ENCODE measurements around the gene FGR.

FGR gene

DNA sequence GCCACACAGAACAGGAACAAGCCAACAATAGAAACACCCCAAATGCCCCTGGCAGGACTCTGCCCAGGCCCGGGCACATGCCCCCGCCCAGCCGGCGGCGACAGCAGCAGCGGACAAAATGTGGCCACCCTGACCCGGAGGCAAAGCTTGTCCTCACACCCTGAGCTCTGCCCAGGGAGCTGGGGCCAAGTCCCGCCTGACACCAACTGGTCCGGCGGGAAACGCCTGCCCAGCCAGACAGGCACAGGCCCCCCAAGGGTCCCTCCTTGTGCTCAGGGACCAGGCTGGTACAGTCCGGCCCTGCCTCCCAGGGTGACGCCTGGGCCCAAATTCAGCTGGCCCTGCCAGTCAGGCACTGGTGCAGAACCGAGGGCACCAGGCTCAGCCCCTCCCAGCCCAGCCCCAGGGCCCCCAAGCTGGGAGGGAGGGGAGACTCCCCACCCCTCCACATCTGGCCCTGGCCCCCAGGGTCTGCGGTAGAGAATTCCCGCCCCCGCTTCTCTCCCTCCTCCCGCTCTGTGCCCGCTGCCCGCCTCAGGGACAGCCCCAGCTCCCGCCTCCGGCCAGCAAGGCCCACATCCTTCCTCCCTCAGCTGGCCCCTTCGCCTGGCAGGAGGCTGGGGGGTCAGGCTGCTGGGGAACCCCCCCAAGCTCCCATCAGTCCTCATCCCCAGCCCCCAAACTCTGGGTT lies 33.1 kb downstream of the FGR start:
- DNase-seq (ENCODE audit: low read depth in 2 of 2) = no peak

DNA sequence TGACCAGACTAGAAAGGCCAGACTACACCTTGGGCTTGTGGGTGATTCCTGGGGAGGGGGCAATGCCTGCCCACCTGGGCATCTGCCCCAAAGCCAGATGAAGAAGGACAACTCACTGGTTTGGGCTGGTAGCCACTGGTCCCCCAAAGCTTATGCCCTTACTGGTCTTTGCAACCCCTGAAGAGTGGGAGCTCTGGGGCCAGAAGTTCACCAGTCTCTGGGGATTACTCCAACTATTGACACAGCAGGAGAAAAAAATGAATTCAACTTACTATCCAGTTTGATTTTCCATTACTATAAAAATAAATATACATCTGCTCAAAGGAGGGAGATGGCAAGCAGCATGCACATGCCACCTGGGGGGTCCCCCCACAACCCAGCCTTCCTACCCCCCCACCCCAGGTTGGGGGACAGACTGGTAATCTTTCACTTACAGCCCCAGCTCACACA lies 33.6 kb downstream of the FGR start:
- no peak for DNase-seq (ENCODE audit: low read depth in 2 of 2)

DNA sequence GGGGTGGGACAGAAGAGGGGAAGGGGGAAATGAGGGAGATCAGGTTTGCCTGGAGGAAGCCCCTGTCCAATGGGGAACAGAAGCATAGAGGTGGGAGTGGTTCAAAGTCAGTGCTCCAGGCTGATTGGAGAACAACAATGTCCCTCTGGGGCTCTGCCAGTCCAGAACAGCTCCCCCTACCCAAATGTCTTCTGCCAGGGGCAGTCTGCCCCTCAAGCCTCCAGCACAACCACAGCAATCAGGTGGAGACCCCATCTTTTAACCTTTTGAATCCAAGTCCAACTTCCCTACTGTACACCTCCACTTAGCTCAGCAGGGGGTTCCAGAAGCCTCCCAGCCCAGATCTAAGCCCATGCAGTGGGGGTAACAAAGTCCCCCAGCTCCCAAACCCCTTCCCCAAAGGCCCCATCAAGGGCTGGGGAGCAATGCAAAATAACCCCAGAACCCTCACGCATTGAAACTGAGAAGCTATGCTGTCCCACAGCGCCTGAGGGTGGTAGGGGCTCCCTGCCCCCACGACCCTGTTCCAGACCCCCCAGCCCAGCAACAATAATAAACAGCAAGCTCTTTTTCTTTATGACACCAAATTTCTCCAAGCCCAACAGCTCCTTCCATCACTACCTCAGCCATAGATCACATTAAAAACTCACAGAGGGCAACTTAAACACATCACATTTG lies 34.3 kb downstream of the FGR start:
- no peak for DNase-seq (ENCODE audit: low read depth in 2 of 2)

DNA sequence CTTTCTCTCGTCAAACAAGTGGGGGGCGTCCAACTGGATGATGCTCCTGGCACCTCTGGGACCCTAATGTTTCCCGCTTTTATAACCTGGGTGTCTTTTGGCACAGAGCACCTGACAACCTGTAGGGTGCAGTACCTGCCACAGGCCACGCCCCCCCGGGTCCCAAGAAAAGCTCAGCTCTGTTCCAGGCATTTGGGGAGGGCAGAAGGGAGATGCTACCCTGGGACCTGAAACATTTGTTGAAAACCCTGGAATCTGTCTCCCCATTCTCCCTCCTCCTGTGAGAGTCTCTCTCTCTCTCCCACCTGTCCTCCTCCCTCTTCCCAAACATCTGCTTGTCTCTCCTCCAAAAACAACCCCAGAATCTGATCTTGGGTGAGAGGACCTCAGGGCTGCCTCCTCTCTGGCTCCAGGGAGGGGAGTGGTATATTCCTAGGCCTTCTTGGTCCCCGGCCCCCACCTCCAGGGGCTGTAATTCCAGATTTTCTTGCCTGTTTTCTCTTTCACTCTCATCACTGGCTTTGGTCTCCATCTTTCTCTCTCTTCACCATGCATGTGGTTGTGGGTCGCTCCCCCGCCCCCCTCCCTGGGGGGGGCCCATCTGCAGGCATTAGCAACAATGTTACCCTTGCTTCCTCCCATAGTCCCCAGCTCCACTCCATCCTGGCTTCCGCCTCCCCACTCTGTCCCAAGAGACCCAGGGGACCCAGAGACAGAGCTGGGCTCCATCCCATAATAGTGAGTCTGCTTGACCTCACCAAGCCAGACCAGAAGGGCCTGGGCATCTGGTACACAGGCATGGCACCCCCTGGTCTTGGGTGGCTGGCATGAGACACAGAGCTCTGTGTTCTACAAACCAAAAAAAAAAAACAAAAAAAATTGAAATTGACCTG lies 35.1 kb downstream of the FGR start:
- DNase-seq (ENCODE audit: low read depth in 2 of 2) = no peak

DNA sequence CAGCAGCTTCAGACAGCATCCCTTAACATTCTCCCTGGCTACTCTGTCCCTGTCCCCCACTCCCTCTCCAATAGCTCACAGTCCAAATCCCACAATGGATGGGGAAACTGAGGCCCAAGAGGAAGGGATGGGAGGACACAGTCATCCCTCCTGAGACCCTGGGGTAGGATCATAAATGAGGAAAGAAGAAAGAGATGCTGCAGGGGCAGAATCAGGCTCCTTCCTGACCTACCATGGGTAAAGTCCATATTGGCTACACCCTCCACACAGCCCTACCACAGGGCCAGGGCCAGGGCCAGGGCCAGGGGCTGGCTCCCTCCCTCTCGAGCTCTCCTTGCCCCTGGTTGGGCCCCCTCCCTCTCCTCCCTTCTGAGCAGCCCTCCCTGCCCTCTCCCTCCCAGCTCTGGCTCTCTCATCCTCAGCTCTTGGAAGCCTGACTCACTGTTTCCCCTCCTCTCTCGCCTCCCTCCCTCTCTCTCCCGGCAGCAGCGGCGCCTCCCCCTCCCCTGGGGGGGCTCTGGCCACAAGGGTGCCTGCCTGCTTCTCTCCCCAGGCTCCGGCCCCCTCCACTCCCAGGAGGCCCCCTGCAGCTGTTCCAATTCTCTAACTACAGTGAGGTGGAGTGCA lies 36.0 kb downstream of the FGR start:
- peak; percentile 50 to 65 for DNase-seq (ENCODE audit: low read depth in 2 of 2)

DNA sequence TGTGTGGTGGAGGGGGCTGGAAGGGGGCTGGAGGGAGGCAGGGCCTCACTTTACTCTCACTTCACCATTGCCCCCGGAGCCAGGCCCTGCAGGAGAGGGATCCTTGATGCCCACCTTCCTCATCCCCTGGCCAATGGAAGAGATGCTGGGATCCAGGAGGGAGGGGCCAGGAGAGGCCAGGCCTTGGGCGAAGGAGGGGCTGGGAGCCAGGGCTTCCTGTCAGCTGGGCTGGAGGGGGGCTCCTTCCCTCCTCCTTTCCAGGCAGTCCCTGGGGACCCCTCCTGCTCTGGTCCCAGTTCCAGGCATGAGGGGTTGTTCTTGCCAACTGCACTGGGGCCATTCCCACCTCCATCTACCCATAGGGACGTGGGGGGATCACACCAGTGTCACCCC lies 36.7 kb downstream of the FGR start:
- DNase-seq (ENCODE audit: low read depth in 2 of 2) = no peak

DNA sequence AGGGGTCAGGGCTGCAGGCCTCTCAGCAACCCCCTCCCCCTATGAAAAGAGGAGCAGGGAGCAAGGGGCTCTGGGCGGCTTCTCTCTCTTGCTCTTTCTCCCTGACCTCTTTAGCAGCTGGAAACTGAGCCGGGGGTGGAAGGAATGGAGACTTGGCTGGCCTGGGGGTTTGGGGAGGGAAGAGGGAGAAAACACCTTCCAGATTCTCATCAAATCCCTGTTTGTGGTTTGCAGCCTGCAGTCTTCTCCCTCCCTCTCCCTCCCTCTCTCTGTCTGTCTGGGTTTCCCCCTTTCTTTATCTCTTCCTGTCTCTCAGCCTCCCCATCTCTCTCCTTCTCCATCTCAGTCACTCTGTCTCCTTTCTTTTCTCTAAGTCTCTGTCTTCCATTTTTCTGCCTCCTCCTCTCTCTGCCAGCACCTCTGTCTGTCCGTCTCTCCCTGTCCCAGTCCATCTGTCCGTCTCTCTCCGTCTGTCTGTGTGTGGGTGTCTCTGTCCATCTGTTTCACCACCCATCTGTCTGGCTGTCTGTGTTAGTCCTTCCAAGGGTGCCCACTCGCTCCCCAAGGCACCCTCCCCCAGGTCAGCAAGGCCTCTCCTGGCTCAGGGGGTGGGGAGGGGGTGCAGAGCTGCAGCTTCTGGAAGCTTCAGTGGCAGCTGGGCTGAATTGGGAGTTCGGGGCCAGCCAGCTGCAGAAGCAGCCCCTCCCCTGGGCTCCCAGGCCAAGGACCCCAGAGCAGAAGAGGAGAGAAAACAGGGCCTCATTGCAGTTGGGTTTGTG lies 37.3 kb downstream of the FGR start:
- DNase-seq (ENCODE audit: low read depth in 2 of 2) = no peak

- no peak for DNase-seq (ENCODE audit: low read depth in 2 of 2)
Observed at GRCh38 chr1:27596986-27597385, 38.0 kb downstream of the FGR start.

- DNase-seq (ENCODE audit: low read depth in 2 of 2) = no peak
Observed at GRCh38 chr1:27596261-27596660, 38.7 kb downstream of the FGR start.

GRCh38 chr1:27595597-27595996 lies 39.4 kb downstream of the FGR start:
- DNase-seq (ENCODE audit: low read depth in 2 of 2) = no peak

- no peak for DNase-seq (ENCODE audit: low read depth in 2 of 2)
Observed at GRCh38 chr1:27594564-27595510, 40.1 kb downstream of the FGR start.

GRCh38 chr1:27593678-27594563 lies 41.1 kb downstream of the FGR start:
- DNase-seq (ENCODE audit: low read depth in 2 of 2) = no peak

GRCh38 chr1:27592931-27593677 lies 41.9 kb downstream of the FGR start:
- no peak for DNase-seq (ENCODE audit: low read depth in 2 of 2)

- no peak for DNase-seq (ENCODE audit: low read depth in 2 of 2)
Observed at GRCh38 chr1:27592232-27592930, 42.6 kb downstream of the FGR start.

- DNase-seq (ENCODE audit: low read depth in 2 of 2) = no peak
Observed at GRCh38 chr1:27591622-27592021, 43.4 kb downstream of the FGR start.

DNA sequence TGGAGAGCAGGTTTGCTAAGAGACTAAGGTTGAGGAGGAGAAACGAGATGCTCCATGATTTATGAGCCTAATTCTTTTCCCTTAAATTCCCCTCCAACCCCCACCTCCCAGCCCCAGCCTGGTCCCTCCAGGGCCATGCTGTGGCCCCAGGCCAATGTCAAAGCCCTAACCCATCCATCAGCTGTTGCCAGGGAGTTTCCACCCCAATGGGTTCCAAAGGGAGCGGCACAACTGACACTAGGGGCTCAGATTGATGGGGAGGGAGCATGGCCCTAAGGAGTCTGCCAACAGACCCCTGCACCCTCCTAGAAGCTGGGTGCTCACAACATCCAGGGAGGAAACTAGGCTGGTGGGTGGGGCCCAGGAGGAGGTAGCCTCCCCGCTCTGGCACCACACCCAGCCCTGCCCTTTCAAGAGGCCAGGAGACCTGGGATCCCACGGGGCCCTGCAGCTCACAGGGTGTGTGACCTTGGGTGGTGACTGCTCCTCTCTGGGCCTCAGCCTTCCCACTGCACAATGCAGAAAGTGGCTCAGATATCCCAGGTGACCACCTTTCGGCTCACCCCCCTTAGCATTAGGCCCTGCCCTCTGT lies 44.0 kb downstream of the FGR start:
- DNase-seq (ENCODE audit: low read depth in 2 of 2) = no peak

- DNase-seq (ENCODE audit: low read depth in 2 of 2) = no peak
Observed at GRCh38 chr1:27589841-27590426, 45.1 kb downstream of the FGR start.

Measured in stimulated activated CD8-positive, alpha-beta memory T cell treated with anti-CD3 and anti-CD28 coated beads, Interleukin-7, amount 100 ng/mL, for 4 hours (primary cell).